Glutamatergic neuron (in vitro differentiated cells): ENCODE data around the gene ELP4. TPM values are rescaled to one million over a fixed set of nuclear protein-coding genes. Genes with fewer than 3 reads are reported as not detected.
"Not testable (repeated sequence)": the region's sequence is repeated elsewhere in the genome, so short reads cannot be mapped to it uniquely, and the experiment has no call there.

Source experiments
- DNase-seq: peaks from one replicate; pipeline ENCODE4 v3.0.0; 2022
- H3K27ac Mint-ChIP-seq: one replicate; pipeline ENCODE4 v1.8.0; 2020; ENCODE audit warnings: mild to moderate bottlenecking, mixed read lengths, inconsistent platforms; ENCODE audit not compliant: unreplicated experiment
- H3K27me3 Mint-ChIP-seq: one replicate; pipeline ENCODE4 v1.8.0; 2020; ENCODE audit warnings: mild to moderate bottlenecking, moderate library complexity, mixed read lengths, inconsistent platforms; ENCODE audit not compliant: unreplicated experiment
- H3K36me3 Mint-ChIP-seq: one replicate; pipeline ENCODE4 v1.8.0; 2020; ENCODE audit warnings: mild to moderate bottlenecking, mixed read lengths, inconsistent platforms; ENCODE audit not compliant: unreplicated experiment
- H3K4me1 Mint-ChIP-seq: one replicate; pipeline ENCODE4 v1.8.0; 2020; ENCODE audit warnings: mild to moderate bottlenecking, low read depth, mixed read lengths, inconsistent platforms; ENCODE audit not compliant: unreplicated experiment
- H3K4me3 Mint-ChIP-seq: one replicate; pipeline ENCODE4 v1.8.0; 2020; ENCODE audit warnings: mild to moderate bottlenecking, mixed read lengths, inconsistent platforms; ENCODE audit not compliant: unreplicated experiment
- H3K9me3 Mint-ChIP-seq: one replicate; pipeline ENCODE4 v1.8.0; 2020; ENCODE audit warnings: mild to moderate bottlenecking, moderate library complexity, mixed read lengths, inconsistent platforms; ENCODE audit not compliant: unreplicated experiment
- total RNA-seq: library from RNA; stranded (reverse); fragmentation: NEBNext Ultra II Directional; extraction: Animal tissue kit (Norgen Biotek cat#: 25700); gene quantifications from one replicate; pipeline ENCODE4 v1.2.1, GENCODE V29; 2021; ENCODE audit not compliant: unreplicated experiment
- TF ChIP-seq, protein P1 (sequence below): fragments of 200-600 bp; sonication (generic); IDR thresholded peaks from one replicate; pipeline ENCODE4 v1.5.0; 2021; ENCODE audit not compliant: partially characterized antibody, unreplicated experiment

The ELP4 gene
- total RNA-seq, 1 donor from 2014 or later = 9.9 TPM

DNA sequence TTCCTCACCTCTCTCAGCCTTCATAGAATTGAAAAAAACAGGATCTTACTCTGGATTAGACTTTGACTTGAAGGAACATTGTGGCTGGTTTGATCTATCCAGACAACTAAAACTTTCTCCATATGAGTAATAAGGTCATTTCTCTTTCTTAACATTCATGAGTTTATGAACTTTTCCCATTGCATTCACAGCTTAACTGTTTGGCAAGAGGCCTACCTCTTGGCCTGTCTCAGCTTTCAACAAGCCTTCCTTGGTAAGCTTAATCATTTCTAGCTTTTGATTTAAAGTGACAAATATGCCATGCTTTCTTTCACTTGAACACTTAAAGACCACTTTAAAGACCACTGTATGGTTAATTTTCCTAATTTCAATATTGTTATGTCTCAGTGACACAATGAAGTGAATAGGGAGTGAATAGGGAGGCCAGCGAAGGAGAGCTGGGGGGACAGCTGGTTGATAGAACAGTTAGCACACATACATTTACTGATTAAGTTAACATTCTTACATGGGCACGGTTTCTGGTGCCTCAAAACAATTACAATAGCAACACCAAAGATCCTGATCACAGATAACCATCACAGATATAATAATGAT is 17.1 kb upstream of the ELP4 start:
- Mint-ChIP-seq H3K27me3 (no peaks in the 10 kb centered on the region), H3K27ac (no peak overlapping the region), H3K9me3 (peaks cover 5% of the 10 kb centered on the region), H3K4me1 (no peaks in the 10 kb centered on the region), H3K4me3 (no peak overlapping the region), H3K36me3 (peaks cover 6% of the 10 kb centered on the region)
- no peak for DNase-seq
- TF ChIP-seq, protein P1, sequence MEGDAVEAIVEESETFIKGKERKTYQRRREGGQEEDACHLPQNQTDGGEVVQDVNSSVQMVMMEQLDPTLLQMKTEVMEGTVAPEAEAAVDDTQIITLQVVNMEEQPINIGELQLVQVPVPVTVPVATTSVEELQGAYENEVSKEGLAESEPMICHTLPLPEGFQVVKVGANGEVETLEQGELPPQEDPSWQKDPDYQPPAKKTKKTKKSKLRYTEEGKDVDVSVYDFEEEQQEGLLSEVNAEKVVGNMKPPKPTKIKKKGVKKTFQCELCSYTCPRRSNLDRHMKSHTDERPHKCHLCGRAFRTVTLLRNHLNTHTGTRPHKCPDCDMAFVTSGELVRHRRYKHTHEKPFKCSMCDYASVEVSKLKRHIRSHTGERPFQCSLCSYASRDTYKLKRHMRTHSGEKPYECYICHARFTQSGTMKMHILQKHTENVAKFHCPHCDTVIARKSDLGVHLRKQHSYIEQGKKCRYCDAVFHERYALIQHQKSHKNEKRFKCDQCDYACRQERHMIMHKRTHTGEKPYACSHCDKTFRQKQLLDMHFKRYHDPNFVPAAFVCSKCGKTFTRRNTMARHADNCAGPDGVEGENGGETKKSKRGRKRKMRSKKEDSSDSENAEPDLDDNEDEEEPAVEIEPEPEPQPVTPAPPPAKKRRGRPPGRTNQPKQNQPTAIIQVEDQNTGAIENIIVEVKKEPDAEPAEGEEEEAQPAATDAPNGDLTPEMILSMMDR = no peak

DNA sequence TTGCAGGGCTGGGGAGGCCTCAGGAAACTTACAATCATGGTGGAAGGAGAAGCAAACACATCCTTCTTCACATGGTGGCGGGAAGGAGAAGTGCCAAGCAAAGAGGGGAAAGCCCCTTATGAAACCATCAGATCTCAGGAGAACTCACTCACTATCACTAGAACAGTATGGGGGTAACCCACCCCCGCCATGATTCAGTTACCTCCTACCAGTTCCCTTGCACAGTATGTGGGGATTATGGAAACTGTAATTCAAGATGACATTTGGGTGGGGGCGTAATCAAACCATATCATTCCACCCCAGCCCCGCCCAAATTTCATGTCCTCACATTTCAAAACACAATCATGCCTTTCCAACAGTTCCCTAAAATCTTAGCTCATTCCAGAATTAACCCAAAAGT is 16.3 kb upstream of the ELP4 start:
- TF ChIP-seq, protein P1 = no peak
- Mint-ChIP-seq H3K9me3 (peaks cover 5% of the 10 kb centered on the region), H3K4me3 (no peak overlapping the region), H3K36me3 (peaks cover 6% of the 10 kb centered on the region), H3K4me1 (no peaks in the 10 kb centered on the region), H3K27ac (no peak overlapping the region), H3K27me3 (no peaks in the 10 kb centered on the region)
- no peak for DNase-seq

DNA sequence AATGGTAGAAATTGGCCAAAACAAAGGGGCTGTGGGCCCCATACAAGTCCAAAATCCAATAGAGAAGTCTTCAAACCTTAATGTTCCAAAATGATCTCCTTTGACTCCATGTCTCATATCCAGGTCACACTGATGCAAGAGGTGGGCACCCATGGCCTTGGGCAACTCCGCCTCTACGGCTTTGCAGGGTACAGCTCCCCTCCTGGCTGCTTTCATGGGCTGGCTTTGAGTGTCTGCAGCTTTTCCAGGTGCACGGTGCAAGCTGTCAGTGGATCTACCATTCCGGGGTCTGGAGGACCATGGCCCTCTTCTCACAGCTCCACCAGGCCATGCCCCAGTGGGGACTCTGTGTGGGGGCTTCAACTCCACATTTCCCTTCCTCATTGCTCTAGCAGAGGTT is 15.8 kb upstream of the ELP4 start:
- H3K4me1 Mint-ChIP-seq, H3K27me3 Mint-ChIP-seq: not testable (repeated sequence)

DNA sequence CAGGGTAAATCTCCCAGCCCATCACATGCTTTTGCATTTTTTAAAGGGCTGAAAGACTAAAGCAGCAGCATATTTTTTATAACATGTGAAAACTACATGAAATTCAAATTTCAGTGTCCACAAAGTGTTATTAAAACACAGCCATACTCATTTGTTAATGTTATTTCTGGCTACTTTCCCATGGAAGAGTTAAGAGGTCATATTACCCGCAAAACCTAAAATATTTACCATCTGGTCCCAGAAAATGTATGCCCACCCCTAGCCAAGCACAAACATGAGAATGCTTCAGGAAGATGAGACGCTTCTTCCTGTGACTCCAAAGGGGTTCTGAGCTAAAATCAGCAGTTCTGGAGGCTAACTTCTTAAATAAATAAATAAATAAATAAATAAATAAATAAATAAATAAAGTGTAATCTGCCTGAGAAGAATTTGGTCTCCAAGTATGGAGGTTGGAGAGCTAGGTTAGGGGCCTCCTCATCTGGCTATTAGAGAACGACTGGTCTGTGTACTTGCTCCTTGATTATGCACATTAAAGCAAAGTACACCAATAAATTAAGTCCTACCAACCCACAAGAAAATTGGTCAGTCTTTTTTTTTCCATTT is 9.9 kb upstream of the ELP4 start:
- H3K27ac Mint-ChIP-seq = no peak overlapping the region
- peaks cover 3% of the 10 kb centered on the region for H3K9me3 Mint-ChIP-seq

More for the DNA sequence above, 15.8 kb upstream of the ELP4 start:
- not testable (repeated sequence) for H3K9me3 Mint-ChIP-seq, H3K36me3 Mint-ChIP-seq, H3K4me3 Mint-ChIP-seq, H3K27ac Mint-ChIP-seq, DNase-seq

DNA sequence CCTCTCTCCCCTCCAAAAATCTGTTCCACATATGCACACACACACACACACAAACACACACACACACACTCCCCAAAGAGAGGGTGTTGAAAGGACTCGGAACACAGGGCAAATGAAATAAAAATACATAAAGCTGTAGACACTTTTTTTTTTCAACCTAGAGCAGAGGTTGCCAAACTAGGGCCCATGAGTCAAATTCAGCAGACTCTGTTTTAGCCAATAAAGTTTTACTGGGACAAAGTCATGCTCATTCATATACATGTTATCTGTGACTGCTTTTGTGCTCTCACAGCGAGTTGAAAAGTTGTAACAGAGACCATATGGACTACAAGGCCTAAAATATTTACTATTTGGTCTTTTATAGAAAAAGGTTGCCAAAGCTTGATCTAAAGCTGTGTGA is 9.0 kb upstream of the ELP4 start:
- DNase-seq = no peak
- H3K4me1 Mint-ChIP-seq = peaks cover 6% of the 10 kb centered on the region
- no peaks in the 10 kb centered on the region for H3K27me3 Mint-ChIP-seq
- no peak overlapping the region for H3K4me3 Mint-ChIP-seq
- no peaks in the 10 kb centered on the region for H3K9me3 Mint-ChIP-seq
- no peaks in the 10 kb centered on the region for H3K36me3 Mint-ChIP-seq
- TF ChIP-seq, protein P1 = no peak
- no peak overlapping the region for H3K27ac Mint-ChIP-seq

More for the DNA sequence above, 9.9 kb upstream of the ELP4 start:
- peaks cover 6% of the 10 kb centered on the region for H3K36me3 Mint-ChIP-seq
- TF ChIP-seq, protein P1 = no peak
- H3K4me3 Mint-ChIP-seq = no peak overlapping the region
- no peak for DNase-seq
- H3K27me3 Mint-ChIP-seq = no peaks in the 10 kb centered on the region
- H3K4me1 Mint-ChIP-seq = peaks cover 6% of the 10 kb centered on the region
